GM18870 (cell line): Measurements from ENCODE around the gene LARP4.
A peak's percentile ranks its signal among the peaks of the same experiment; 100 is the strongest.
"Not testable (repeated sequence)": the region's sequence is repeated elsewhere in the genome, so short reads cannot be mapped to it uniquely, and the experiment has no call there.

ENCODE experiments used
- ATAC-seq: cut with Tn5 transposase; IDR thresholded peaks from one replicate; pipeline ENCODE4 v1.9.1; 2021; ENCODE audit warnings: moderate library complexity; ENCODE audit not compliant: unreplicated experiment

The LARP4 gene

DNA sequence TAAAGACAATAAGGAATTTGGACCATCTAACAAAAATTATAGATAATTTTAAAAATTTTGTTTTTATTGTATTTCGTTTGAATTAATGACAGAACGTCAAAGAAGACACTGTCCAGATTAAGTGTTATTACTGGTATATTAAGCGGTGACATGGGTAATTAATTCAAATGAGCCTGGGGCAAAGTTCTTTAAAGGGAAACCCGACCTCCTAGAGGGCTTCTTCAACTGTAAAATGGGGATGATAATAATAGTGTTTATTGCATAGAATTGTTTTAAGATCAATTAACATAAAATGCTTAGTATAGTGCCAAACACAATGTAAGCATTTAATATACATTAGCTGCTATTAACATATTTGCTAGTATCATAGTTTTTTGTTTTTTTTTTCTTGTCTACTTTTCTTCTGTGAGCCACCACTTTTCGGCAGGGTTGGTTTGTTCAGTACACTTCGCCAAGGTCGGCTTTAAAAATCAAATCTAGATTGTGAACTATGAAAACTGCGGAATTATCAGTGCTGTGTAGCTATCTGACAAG is 514 bp upstream of the LARP4 start:
- ATAC-seq = peak; percentile 7

DNA sequence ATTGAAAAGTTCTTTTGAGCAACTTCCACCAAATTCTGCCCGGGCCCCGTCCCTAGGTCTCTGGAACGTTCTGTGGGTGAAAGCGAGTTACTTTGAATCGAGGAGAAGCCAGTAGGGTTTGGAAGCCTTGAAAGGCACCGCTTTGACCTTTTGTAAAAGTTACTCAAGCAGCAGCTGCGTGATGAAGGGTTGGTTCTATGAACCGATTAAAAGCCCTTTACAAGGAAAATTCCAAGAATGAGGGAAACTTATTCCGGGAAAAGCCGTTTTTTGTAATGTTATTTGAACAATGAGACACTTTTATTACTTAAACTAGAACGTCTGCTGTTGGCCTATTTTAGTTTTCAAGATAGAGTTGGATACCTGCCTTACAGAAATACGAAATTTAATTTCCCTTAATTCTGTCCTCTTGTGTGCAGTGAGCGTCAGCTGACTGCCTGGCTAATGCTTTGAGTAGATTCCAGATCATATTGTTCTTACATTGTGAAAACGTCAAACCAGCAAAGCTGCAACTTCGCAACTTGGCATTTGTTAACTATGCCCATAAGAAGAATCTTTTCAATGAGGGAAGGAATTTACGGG is 906 bp downstream of the LARP4 start:
- ATAC-seq = no peak

GRCh38 chr12:50402264-50403000 is 1.7 kb downstream of the LARP4 start:
- no peak for ATAC-seq

DNA sequence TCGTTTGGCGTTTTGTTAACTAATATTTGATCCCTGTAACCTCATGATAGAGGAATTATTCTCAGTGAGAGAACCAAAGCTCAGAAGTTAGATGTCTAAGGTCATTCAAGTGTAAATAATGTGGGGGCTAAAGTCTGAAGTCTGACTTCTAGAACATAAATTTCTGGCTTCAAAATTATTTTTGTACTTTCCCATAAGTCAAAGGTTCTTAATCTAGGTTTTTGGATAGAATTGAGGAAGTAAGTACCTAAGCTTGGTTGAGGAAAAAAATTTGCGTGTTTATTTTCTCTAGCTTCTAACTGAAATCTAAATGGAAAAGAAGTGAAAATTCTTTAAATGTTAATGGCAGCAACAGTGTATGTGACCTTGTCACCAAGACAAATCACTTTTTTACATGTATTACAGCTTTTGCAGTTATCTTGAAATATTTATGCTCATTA is 2.3 kb downstream of the LARP4 start:
- ATAC-seq = no peak

GRCh38 chr12:50404307-50404706 is 3.6 kb downstream of the LARP4 start:
- no peak for ATAC-seq

DNA sequence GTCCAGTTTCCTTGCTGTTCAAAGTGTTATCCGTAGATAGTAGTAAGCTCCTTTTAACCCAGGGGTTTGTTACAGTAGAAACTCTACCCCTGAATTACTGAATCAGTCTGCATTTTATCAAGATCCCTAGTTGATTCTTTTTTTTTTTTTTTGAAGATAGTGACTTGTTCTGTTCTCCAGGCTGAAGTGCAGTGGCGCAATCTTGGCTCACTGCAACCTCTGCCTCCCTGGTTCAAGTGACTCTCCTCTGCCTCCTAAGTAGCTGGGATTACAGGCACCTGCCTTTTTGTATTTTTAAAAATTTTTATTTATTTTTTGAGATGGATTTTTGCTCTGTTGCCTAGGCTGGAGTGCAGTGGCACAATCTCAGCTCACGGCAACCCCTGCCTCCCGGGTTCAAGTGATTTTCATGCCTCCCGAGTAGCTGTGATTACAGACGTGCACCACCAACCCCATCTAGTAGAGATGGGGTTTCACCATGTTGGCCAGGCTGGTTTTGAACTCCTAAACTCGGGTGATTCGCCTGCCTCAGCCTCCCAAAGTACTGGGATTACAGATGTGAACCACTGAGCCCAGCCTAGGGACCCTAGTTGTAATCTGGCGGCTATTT is 10.5 kb downstream of the LARP4 start:
- ATAC-seq = no peak

DNA sequence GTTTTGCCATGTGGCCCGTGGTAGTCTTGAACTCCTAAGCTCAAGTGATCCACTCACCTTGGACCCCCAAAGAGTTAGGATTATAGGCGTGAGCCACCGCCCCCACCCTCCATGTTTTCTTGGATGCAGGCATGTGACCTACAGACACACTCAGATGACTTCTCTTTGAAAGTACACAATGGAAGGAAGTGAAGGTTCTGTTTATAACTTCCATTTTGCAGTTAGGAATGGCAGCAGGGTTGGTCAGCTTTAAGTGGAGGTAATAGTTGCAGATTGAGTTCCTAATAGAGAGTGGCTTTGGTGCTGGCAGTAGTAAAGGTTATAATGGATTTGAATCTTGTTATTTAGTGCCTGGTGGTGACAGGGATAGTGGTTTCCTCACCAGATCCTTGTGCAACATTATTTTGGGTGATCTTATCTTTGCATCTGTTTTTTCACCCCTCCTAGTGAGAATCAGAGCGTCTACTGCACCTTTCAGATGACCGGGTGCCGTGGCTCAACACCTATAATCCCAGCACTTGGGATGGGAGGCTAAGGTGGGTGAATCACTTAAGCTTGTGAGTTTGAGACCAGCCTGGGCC is 15.3 kb downstream of the LARP4 start:
- no peak for ATAC-seq

DNA sequence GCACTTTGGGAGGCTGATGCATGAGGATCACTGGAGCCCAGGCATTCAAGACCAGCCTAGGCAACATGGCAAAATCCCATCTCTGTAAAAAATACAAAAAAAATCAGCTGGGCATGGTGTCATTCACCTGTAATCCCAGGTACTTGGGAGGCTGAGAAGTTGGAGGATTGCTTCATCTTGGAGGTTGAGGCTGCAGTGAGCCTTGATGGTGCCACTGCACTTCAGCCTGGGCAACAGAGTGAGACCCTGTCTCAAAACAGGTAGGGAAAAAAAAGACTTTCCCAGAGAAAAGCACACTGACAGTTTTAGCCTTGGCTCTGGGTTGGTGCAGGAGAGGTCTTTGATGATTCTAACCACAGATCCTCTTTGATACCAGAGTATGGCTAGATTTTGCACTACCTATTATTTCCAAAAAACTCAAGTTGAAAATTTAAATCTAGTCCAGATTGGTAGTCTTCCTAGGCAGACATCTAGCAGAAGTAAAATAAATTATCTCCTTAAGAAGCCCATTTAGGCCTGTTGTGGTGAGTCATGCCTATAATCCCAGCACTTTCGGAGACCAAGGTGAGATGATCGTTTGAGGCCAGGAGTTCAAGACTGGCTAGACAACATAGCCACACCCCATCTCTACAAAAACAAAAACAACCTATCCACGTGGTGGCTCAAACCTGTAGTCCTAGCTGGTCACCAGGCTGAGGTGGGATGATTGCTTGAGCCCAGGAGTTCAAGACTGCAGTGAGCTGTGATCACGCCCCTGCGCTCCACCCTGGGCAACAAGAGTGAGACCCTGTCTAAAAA is 18.6 kb downstream of the LARP4 start:
- no peak for ATAC-seq

DNA sequence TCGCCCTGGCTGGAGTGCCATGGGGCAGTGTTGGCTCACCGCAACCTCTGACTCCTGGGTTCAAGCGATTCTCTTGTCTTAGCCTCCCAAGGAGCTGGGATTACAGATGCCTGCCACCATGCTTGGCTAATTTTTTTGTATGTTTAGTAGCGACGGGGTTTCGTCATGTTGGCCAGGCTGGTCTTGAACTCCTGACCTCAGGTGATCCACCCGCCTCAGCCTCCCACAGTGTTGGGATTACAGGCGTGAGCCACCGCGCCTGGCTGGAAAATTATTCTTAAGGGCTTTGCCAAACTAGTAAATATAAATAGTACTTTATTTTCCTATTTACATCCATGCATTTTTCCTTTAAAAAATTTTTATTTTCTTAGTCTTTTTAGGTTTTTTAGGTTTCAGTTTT is 22.2 kb downstream of the LARP4 start:
- ATAC-seq = not testable (repeated sequence)

- not testable (repeated sequence) for ATAC-seq
Observed at GRCh38 chr12:50423342-50423741, 22.7 kb downstream of the LARP4 start.

- no peak for ATAC-seq
Observed at GRCh38 chr12:50425589-50426258, 25.0 kb downstream of the LARP4 start.

- not testable (repeated sequence) for ATAC-seq
Observed at GRCh38 chr12:50431656-50432055, 31.0 kb downstream of the LARP4 start.

DNA sequence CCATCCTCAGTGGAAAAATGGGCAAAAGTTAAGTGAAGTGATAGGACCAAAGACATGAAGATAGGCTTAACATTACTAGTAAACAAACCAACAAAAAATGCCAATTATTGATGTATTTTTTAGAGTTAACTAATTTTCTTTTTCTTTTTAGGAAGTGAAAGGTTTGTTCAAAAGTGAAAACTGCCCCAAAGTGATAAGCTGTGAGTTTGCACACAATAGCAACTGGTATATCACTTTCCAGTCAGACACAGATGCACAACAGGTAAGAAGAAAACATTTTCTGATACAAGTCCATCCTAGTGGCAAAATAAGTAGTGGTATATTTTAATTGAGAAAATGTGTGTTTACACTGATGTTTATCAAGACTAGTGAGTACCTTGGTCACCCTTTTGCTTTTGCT is 39.6 kb downstream of the LARP4 start:
- no peak for ATAC-seq

- no peak for ATAC-seq
Observed at GRCh38 chr12:50441763-50442162, 41.1 kb downstream of the LARP4 start.

DNA sequence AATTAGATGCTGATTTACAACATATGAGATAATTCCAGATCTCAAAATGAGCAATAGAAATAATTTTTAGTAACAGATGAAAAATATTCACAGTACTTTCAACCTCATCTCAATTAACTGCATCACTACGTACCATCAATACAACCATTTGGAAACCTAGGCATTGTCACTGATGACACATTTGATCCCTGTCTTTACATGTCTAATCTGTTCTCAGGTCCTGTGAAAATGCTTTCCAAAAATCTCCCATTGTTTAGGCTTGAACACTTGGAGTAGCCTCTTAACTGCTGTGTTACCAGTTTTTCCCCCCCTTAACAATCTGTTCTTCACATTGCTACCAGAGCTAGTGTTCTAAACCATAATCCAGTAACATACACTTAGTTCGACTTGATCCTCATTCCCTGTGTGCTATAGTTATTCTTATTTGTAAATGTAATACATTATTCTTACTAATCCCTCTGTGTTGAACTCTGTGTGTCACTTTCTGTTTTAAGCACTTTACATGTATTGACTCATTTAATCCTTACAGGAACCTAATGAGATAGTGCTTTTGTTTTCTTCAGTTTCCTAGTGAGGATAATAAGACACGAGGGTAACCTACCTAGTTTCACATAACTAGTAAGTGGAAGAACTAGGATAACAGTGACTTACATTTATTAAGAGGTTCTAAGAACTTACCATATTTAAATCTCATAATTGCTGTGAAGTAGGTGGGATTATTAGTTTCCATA is 41.7 kb downstream of the LARP4 start:
- ATAC-seq = no peak

DNA sequence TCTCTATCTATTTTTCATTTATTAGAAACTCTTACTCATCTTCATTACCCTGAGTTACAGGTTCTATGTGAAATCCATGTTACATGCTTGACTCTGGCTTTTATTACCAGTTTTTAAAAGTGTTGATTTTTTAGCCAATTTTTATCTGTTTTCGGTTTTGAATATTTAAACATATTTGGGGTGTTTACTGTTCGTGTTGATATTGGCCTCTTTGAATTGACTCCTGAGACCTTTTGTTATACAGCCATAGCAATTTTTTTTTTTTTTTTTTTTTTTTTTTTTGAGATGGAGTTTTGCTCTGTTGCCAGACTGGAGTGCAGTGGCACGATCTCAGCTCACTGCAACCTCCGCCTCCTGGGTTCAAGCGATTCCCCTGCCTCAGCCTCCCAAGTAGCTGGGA is 49.0 kb downstream of the LARP4 start:
- not testable (repeated sequence) for ATAC-seq

- no peak for ATAC-seq
Observed at GRCh38 chr12:50452795-50453194, 52.1 kb downstream of the LARP4 start.

GRCh38 chr12:50453872-50454271 is 53.2 kb downstream of the LARP4 start:
- ATAC-seq = no peak

GRCh38 chr12:50458606-50459005 is 57.9 kb downstream of the LARP4 start:
- ATAC-seq = no peak

GRCh38 chr12:50467439-50467838 is 66.8 kb downstream of the LARP4 start:
- ATAC-seq = no peak
